ENCODE data around the gene GMFB. TPM values are rescaled to one million over a fixed set of nuclear protein-coding genes. Genes with fewer than 3 reads are reported as not detected.
"Not testable (repeated sequence)": the region's sequence is repeated elsewhere in the genome, so short reads cannot be mapped to it uniquely, and the experiment has no call there.

The GMFB gene
- total RNA-seq, 1 donor from 2014 or later: 24.1 TPM

GRCh38 chr14:54457609-54457996 is 31.2 kb downstream of the GMFB start:
- no peaks in the 10 kb centered on the region for H3K4me1 ChIP-seq
- DNase-seq (ENCODE audit: extremely low spot score in 2 of 2): no peak
- no peaks in the 10 kb centered on the region for H3K36me3 ChIP-seq
- TF ChIP-seq POLR2A (IDR thresholded peaks at IDR 0.05): no peak
- TF ChIP-seq, protein P1, sequence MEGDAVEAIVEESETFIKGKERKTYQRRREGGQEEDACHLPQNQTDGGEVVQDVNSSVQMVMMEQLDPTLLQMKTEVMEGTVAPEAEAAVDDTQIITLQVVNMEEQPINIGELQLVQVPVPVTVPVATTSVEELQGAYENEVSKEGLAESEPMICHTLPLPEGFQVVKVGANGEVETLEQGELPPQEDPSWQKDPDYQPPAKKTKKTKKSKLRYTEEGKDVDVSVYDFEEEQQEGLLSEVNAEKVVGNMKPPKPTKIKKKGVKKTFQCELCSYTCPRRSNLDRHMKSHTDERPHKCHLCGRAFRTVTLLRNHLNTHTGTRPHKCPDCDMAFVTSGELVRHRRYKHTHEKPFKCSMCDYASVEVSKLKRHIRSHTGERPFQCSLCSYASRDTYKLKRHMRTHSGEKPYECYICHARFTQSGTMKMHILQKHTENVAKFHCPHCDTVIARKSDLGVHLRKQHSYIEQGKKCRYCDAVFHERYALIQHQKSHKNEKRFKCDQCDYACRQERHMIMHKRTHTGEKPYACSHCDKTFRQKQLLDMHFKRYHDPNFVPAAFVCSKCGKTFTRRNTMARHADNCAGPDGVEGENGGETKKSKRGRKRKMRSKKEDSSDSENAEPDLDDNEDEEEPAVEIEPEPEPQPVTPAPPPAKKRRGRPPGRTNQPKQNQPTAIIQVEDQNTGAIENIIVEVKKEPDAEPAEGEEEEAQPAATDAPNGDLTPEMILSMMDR (IDR thresholded peaks at IDR 0.05): no peak
- no peak for TF ChIP-seq POLR2AphosphoS5 (IDR thresholded peaks at IDR 0.05; ENCODE audit: insufficient read depth in 1 of 2, low read depth in 1 of 2)
- H3K27me3 ChIP-seq: no peaks in the 10 kb centered on the region
- H3K4me3 ChIP-seq: no peak overlapping the region
- no peaks in the 10 kb centered on the region for H3K9me3 ChIP-seq
- H3K27ac ChIP-seq: no peak overlapping the region
- intact Hi-C loops (cut with DNase I): no loop called here

GRCh38 chr14:54456820-54457608 is 31.8 kb downstream of the GMFB start:
- H3K9me3 ChIP-seq; H3K4me1 ChIP-seq; intact Hi-C loops (cut with DNase I); H3K27ac ChIP-seq; H3K36me3 ChIP-seq; H3K4me3 ChIP-seq; H3K27me3 ChIP-seq; DNase-seq (ENCODE audit: extremely low spot score in 2 of 2): not testable (repeated sequence)

DNA sequence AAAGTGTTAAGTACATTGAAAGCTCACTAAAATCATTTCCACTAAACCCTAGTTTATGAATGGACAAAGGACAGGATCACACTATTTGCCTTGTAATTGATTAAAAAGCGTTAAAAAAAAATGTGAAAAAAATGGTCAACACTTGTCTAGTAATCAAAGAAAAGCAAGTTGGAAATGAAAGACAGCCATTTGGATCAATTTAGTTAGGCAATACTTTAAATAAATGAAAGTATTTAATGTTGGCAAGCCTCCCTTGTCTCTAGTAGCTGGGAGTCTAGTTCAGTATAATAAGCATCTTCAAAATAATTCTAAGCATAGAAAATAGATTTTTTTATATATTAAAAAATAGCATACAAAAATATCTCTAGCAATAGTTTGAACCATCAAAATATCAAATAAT is 33.4 kb downstream of the GMFB start:
- intact Hi-C loops (cut with DNase I): no loop called here
- no peak for TF ChIP-seq POLR2AphosphoS5 (IDR thresholded peaks at IDR 0.05; ENCODE audit: insufficient read depth in 1 of 2, low read depth in 1 of 2)
- TF ChIP-seq, protein P1 (IDR thresholded peaks at IDR 0.05): no peak
- TF ChIP-seq POLR2A (IDR thresholded peaks at IDR 0.05): no peak
- no peaks in the 10 kb centered on the region for H3K27me3 ChIP-seq
- no peak overlapping the region for H3K4me3 ChIP-seq
- no peaks in the 10 kb centered on the region for H3K9me3 ChIP-seq
- H3K4me1 ChIP-seq: peaks cover 7% of the 10 kb centered on the region
- H3K27ac ChIP-seq: no peak overlapping the region
- H3K36me3 ChIP-seq: no peaks in the 10 kb centered on the region
- no peak for DNase-seq (ENCODE audit: extremely low spot score in 2 of 2)

DNA sequence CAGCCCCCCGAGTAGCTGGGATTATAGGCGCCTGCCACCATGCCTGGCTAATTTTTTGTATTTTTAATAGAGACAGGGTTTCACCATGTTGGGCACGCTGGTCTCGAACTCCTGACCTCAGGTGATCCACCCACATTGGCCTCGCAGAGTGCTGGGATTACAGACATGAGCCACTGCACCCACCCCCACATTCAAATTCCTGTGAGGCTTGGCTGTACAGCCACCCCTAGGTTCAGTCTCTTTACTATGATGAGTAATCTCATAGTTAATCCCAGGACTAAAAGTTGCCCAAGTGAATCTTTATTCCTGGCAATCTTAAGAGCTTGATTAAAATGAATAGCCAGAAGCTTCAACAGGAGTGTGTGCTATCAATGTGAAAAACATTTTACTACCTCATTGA is 34.8 kb downstream of the GMFB start:
- H3K9me3 ChIP-seq; intact Hi-C loops (cut with DNase I); H3K27me3 ChIP-seq; DNase-seq (ENCODE audit: extremely low spot score in 2 of 2); H3K36me3 ChIP-seq; H3K4me3 ChIP-seq; H3K27ac ChIP-seq: not testable (repeated sequence)
- peaks cover 13% of the 10 kb centered on the region for H3K4me1 ChIP-seq

DNA sequence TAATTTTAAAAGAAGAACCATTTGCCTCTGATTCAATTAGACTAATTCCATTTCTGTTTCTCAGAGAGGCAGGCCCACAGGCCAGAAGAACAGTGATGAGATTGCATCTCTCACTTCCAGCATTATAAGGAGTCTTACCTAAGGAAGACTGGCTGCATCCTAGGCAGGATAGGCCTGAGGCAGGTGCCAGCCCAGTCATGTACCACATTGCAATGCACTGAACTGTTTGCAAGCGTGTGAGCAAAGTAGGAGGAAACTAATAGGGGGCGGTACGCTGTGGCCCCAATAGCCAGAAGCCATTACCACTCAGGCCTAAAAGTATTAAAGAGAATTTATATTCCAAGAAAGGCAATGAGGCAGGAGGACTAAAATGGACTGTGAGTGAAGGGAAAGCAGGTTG is 35.5 kb downstream of the GMFB start:
- DNase-seq (ENCODE audit: extremely low spot score in 2 of 2): no peak
- Histone ChIP-seq H3K36me3 (no peaks in the 10 kb centered on the region), H3K4me3 (no peak overlapping the region), H3K4me1 (peaks cover 13% of the 10 kb centered on the region), H3K27me3 (no peaks in the 10 kb centered on the region), H3K27ac (no peak overlapping the region), H3K9me3 (no peaks in the 10 kb centered on the region)
- TF ChIP-seq, protein P1 (IDR thresholded peaks at IDR 0.05): no peak
- TF ChIP-seq POLR2AphosphoS5 (IDR thresholded peaks at IDR 0.05; ENCODE audit: insufficient read depth in 1 of 2, low read depth in 1 of 2): no peak
- TF ChIP-seq POLR2A (IDR thresholded peaks at IDR 0.05): no peak
- intact Hi-C loops (cut with DNase I): no loop called here

DNA sequence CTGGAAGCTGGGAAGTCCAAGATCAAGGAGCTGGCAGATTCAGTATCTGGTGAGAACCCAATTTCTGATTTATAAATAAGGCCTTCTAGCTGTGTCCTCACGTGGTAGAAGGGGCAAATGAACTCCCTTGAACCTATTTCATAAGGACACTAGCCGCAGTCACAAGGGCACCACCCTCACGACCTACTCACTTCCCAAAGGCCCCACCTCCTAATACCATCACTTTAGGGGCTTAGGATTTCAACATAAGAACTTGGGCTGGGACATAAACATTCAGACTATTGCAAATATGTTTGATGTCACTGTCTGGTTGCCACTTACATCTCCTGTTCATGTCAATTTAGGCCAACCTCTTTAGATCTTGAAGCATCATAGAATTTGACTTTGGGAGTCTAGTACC is 36.8 kb downstream of the GMFB start:
- H3K4me1 ChIP-seq: peaks cover 13% of the 10 kb centered on the region
- no peak overlapping the region for H3K4me3 ChIP-seq
- TF ChIP-seq, protein P1 (IDR thresholded peaks at IDR 0.05): no peak
- no peak for TF ChIP-seq POLR2A (IDR thresholded peaks at IDR 0.05)
- no peak for TF ChIP-seq POLR2AphosphoS5 (IDR thresholded peaks at IDR 0.05; ENCODE audit: insufficient read depth in 1 of 2, low read depth in 1 of 2)
- H3K9me3 ChIP-seq: no peaks in the 10 kb centered on the region
- DNase-seq (ENCODE audit: extremely low spot score in 2 of 2): no peak
- intact Hi-C loops (cut with DNase I): no loop called here
- H3K36me3 ChIP-seq: no peaks in the 10 kb centered on the region
- H3K27ac ChIP-seq: no peak overlapping the region
- no peaks in the 10 kb centered on the region for H3K27me3 ChIP-seq

All from vagina (tissue), 2 donors.